ENCODE results near the gene C12orf50. TPM values are rescaled to one million over a fixed set of nuclear protein-coding genes. Genes with fewer than 3 reads are reported as not detected.

C12orf50 gene
- total and polyA plus RNA-seq, 2 of the 13 experiments (the other 11 are each of a cell fraction or from before 2014, with no cell fraction given), result not detected

DNA sequence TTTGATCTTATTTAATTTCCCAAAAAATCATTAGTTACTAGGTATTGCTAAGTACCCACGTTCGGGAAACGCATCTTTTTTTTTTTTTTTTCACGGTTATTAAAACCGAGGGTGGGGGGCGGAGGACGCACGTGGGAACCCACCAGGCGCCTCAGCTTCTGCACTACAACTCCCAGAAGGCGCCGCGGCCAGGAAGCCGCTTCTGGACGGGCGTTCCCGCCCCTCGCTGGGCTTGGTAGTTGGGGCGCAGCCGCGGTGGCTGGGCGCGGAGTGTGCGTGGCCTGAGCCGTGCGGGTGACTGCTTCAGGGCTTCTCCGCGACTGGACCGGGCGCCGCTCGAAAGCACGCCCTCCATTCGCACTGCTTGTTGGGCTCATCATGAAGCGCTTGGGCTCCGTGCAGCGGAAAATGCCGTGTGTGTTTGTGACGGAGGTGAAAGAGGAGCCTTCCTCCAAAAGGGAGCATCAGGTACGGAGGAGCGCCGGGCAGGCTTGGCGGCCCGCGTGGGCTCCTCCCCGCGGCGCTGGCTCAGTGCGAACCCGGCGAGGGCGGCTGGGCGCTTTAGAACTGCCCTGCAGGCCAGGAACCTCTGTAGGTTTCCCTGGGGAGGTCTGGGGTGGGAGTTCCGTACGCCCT lies 6.2 kb upstream of the C12orf50 start (continued):
- TF ChIP-seq, protein P1, sequence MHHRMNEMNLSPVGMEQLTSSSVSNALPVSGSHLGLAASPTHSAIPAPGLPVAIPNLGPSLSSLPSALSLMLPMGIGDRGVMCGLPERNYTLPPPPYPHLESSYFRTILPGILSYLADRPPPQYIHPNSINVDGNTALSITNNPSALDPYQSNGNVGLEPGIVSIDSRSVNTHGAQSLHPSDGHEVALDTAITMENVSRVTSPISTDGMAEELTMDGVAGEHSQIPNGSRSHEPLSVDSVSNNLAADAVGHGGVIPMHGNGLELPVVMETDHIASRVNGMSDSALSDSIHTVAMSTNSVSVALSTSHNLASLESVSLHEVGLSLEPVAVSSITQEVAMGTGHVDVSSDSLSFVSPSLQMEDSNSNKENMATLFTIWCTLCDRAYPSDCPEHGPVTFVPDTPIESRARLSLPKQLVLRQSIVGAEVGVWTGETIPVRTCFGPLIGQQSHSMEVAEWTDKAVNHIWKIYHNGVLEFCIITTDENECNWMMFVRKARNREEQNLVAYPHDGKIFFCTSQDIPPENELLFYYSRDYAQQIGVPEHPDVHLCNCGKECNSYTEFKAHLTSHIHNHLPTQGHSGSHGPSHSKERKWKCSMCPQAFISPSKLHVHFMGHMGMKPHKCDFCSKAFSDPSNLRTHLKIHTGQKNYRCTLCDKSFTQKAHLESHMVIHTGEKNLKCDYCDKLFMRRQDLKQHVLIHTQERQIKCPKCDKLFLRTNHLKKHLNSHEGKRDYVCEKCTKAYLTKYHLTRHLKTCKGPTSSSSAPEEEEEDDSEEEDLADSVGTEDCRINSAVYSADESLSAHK (CRISPR knock-in tag; IDR thresholded peaks at IDR 0.05; ENCODE audit: borderline replicate concordance), result no peak
- TF ChIP-seq, protein P2, sequence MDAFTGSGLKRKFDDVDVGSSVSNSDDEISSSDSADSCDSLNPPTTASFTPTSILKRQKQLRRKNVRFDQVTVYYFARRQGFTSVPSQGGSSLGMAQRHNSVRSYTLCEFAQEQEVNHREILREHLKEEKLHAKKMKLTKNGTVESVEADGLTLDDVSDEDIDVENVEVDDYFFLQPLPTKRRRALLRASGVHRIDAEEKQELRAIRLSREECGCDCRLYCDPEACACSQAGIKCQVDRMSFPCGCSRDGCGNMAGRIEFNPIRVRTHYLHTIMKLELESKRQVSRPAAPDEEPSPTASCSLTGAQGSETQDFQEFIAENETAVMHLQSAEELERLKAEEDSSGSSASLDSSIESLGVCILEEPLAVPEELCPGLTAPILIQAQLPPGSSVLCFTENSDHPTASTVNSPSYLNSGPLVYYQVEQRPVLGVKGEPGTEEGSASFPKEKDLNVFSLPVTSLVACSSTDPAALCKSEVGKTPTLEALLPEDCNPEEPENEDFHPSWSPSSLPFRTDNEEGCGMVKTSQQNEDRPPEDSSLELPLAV (CRISPR knock-in tag; conservative IDR thresholded peaks at IDR 0.05; ENCODE audit: low read depth), result no peak
- TF ChIP-seq ZNF563 (CRISPR knock-in tag; IDR thresholded peaks at IDR 0.05) (peak; percentile 69; the same call in 1 of the 2 replicates), IKZF1 (IDR thresholded peaks at IDR 0.05) (no peak), ZNF263 (CRISPR knock-in tag; IDR thresholded peaks at IDR 0.05) (peak; percentile 87), ZFAT (CRISPR knock-in tag; conservative IDR thresholded peaks at IDR 0.05) (no peak), MEIS1 (CRISPR knock-in tag; IDR thresholded peaks at IDR 0.05; ENCODE audit: borderline replicate concordance) (no peak), SOX5 (CRISPR knock-in tag; IDR thresholded peaks at IDR 0.05; ENCODE audit: borderline replicate concordance) (no peak), ZNF713 (CRISPR knock-in tag; IDR thresholded peaks at IDR 0.05) (no peak), MBNL3 (CRISPR knock-in tag; conservative IDR thresholded peaks at IDR 0.05) (no peak)
- TF ChIP-seq, protein P3, sequence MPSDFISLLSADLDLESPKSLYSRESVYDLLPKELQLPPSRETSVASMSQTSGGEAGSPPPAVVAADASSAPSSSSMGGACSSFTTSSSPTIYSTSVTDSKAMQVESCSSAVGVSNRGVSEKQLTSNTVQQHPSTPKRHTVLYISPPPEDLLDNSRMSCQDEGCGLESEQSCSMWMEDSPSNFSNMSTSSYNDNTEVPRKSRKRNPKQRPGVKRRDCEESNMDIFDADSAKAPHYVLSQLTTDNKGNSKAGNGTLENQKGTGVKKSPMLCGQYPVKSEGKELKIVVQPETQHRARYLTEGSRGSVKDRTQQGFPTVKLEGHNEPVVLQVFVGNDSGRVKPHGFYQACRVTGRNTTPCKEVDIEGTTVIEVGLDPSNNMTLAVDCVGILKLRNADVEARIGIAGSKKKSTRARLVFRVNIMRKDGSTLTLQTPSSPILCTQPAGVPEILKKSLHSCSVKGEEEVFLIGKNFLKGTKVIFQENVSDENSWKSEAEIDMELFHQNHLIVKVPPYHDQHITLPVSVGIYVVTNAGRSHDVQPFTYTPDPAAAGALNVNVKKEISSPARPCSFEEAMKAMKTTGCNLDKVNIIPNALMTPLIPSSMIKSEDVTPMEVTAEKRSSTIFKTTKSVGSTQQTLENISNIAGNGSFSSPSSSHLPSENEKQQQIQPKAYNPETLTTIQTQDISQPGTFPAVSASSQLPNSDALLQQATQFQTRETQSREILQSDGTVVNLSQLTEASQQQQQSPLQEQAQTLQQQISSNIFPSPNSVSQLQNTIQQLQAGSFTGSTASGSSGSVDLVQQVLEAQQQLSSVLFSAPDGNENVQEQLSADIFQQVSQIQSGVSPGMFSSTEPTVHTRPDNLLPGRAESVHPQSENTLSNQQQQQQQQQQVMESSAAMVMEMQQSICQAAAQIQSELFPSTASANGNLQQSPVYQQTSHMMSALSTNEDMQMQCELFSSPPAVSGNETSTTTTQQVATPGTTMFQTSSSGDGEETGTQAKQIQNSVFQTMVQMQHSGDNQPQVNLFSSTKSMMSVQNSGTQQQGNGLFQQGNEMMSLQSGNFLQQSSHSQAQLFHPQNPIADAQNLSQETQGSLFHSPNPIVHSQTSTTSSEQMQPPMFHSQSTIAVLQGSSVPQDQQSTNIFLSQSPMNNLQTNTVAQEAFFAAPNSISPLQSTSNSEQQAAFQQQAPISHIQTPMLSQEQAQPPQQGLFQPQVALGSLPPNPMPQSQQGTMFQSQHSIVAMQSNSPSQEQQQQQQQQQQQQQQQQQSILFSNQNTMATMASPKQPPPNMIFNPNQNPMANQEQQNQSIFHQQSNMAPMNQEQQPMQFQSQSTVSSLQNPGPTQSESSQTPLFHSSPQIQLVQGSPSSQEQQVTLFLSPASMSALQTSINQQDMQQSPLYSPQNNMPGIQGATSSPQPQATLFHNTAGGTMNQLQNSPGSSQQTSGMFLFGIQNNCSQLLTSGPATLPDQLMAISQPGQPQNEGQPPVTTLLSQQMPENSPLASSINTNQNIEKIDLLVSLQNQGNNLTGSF (CRISPR knock-in tag; IDR thresholded peaks at IDR 0.05), result no peak
- TF ChIP-seq, protein P4, sequence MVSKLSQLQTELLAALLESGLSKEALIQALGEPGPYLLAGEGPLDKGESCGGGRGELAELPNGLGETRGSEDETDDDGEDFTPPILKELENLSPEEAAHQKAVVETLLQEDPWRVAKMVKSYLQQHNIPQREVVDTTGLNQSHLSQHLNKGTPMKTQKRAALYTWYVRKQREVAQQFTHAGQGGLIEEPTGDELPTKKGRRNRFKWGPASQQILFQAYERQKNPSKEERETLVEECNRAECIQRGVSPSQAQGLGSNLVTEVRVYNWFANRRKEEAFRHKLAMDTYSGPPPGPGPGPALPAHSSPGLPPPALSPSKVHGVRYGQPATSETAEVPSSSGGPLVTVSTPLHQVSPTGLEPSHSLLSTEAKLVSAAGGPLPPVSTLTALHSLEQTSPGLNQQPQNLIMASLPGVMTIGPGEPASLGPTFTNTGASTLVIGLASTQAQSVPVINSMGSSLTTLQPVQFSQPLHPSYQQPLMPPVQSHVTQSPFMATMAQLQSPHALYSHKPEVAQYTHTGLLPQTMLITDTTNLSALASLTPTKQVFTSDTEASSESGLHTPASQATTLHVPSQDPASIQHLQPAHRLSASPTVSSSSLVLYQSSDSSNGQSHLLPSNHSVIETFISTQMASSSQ (IDR thresholded peaks at IDR 0.05; ENCODE audit: low read depth), result no peak
- TF ChIP-seq, protein P4 (CRISPR knock-in tag; IDR thresholded peaks at IDR 0.05; ENCODE audit: borderline replicate concordance), result no peak
- TF ChIP-seq, protein P5, sequence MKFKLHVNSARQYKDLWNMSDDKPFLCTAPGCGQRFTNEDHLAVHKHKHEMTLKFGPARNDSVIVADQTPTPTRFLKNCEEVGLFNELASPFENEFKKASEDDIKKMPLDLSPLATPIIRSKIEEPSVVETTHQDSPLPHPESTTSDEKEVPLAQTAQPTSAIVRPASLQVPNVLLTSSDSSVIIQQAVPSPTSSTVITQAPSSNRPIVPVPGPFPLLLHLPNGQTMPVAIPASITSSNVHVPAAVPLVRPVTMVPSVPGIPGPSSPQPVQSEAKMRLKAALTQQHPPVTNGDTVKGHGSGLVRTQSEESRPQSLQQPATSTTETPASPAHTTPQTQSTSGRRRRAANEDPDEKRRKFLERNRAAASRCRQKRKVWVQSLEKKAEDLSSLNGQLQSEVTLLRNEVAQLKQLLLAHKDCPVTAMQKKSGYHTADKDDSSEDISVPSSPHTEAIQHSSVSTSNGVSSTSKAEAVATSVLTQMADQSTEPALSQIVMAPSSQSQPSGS (CRISPR knock-in tag; IDR thresholded peaks at IDR 0.05), result peak; percentile 52; the same call in 1 of the 2 replicates
